ENCODE measurements around the gene ZNF133. TPM values are rescaled to one million over a fixed set of nuclear protein-coding genes. Genes with fewer than 3 reads are reported as not detected.

The ZNF133 gene
- total RNA-seq, 1 experiment from 2014 or later, result 11.5 TPM

- no peak for DNase-seq (ENCODE audit: extremely low read depth, low read depth)
Observed at GRCh38 chr20:18359854-18360253, 71.5 kb downstream of the ZNF133 start.

DNA sequence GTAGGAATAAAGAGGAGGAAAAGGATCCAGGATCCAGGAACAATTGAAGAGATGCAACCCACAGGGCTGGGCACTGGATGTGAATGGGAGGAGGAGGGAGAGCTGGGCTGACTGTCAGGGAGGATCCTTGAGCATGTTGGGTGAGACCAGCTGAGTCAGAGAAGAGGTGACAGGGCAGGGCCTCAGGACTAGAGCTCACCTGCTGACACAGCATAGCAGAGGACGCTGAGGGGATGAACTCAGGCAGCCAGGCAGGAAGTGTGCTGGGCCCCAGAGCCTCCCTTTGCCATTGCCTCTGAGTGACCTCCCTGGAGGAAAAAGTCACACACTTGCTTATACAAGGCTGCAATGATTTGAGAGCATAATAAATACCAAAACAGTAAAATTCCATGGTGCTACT lies 72.3 kb downstream of the ZNF133 start:
- DNase-seq (ENCODE audit: extremely low read depth, low read depth), result no peak

DNA sequence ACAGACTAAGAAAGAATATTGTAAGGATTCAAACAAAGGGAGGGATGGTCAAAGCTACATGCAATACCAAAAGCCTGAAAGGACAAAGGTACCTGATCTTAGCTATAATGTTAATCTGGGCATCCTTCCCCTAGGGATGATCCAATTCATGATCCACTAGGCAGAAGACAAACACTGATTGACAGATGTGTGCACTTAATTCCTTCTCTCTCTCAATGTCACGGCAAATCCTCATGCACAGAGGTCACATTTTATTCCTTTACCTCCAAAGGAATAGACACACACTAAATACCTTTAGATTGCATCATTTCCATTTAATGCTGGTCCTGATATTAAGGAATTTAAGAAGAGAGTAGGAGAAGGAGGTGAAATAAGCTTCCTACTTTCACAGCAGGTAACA lies 73.4 kb downstream of the ZNF133 start:
- no peak for DNase-seq (ENCODE audit: extremely low read depth, low read depth)

GRCh38 chr20:18362916-18363315 lies 74.6 kb downstream of the ZNF133 start:
- no peak for DNase-seq (ENCODE audit: extremely low read depth, low read depth)

GRCh38 chr20:18363708-18364107 lies 75.4 kb downstream of the ZNF133 start:
- no peak for DNase-seq (ENCODE audit: extremely low read depth, low read depth)

- no peak for DNase-seq (ENCODE audit: extremely low read depth, low read depth)
Observed at GRCh38 chr20:18364768-18365167, 76.4 kb downstream of the ZNF133 start.

Small RNA genes lying within 50 kb of the gene (small RNA-seq; reads per million reads assigned to genes)
- gene RN7SL14P (0 to 0.18 reads per million in 2 experiments), gene RNU2-56P (0.39 to 3.5 reads per million in 2 experiments)

Other genes with a start within 250 kb of the ZNF133 start
- not detected in 2 replicates for gene OVOL2, start 230.6 kb upstream of the ZNF133 start, total RNA-seq (2014; rRNA removed; shearing (Covaris generic))
- 6.3 and 7.3 TPM in 2 replicates for gene KAT14, start 150.7 kb upstream of the ZNF133 start, total RNA-seq (2014; rRNA removed; shearing (Covaris generic))
- gene PET117, start 150.7 kb upstream of the ZNF133 start, total RNA-seq (2014; rRNA removed; shearing (Covaris generic)), result 32.4 and 38.0 TPM in 2 replicates
- gene DZANK1, start 178.5 kb downstream of the ZNF133 start, total RNA-seq (2014; rRNA removed; shearing (Covaris generic)), result 1.0 and 1.6 TPM in 2 replicates
- 22.9 and 23.8 TPM in 2 replicates for gene POLR3F, start 178.9 kb downstream of the ZNF133 start, total RNA-seq (2014; rRNA removed; shearing (Covaris generic))
- 22.8 and 24.7 TPM in 2 replicates for gene RBBP9, start 208.7 kb downstream of the ZNF133 start, total RNA-seq (2014; rRNA removed; shearing (Covaris generic))
- 129 and 133 TPM in 2 replicates for gene SEC23B, start 219.4 kb downstream of the ZNF133 start, total RNA-seq (2014; rRNA removed; shearing (Covaris generic))

Data from NCI-H460 (cell line).